Ureter (tissue), 1 donor: ENCODE measurements around the gene INHBA. TPM values are rescaled to one million over a fixed set of nuclear protein-coding genes. Genes with fewer than 3 reads are reported as not detected.

Experiments
- DNase-seq: peaks from one replicate; pipeline ENCODE4 v3.0.0-alpha.2; 2020; ENCODE audit warnings: low spot score
- total RNA-seq: library from RNA; stranded (reverse); gene quantifications from one replicate; pipeline ENCODE4 v1.2.4, GENCODE V29; 2023
- donor health status: DM: yes; HTN: yes; CAD: no.

Gene INHBA
- 2.9 TPM for total RNA-seq

- DNase-seq, result no peak
Measured at GRCh38 chr7:41702635-41703371, at the start of gene INHBA. Gene INHBA, minus strand, starts transcription at chr7:41703090. Its CDS starts 2,716 bp downstream, at chr7:41700374.

GRCh38 chr7:41752615-41753014 lies 49.7 kb upstream of the INHBA start:
- no peak for DNase-seq

GRCh38 chr7:41750661-41751540 lies 48.0 kb upstream of the INHBA start:
- no peak for DNase-seq

- no peak for DNase-seq
Measured at GRCh38 chr7:41747961-41748360, 45.1 kb upstream of the INHBA start.

GRCh38 chr7:41745451-41745850 lies 42.6 kb upstream of the INHBA start:
- DNase-seq, result no peak

GRCh38 chr7:41744161-41744560 lies 41.3 kb upstream of the INHBA start:
- DNase-seq, result no peak

- no peak for DNase-seq
Measured at GRCh38 chr7:41742401-41743020, 39.6 kb upstream of the INHBA start.

GRCh38 chr7:41738806-41739205 lies 35.9 kb upstream of the INHBA start:
- DNase-seq, result no peak

GRCh38 chr7:41738336-41738735 lies 35.4 kb upstream of the INHBA start:
- no peak for DNase-seq

- DNase-seq, result no peak
Measured at GRCh38 chr7:41735206-41735605, 32.3 kb upstream of the INHBA start.

- DNase-seq, result no peak
Measured at GRCh38 chr7:41732843-41733306, 30.0 kb upstream of the INHBA start.

- DNase-seq, result no peak
Measured at GRCh38 chr7:41732436-41732785, 29.5 kb upstream of the INHBA start.

- no peak for DNase-seq
Measured at GRCh38 chr7:41731493-41732435, 28.9 kb upstream of the INHBA start.

- DNase-seq, result no peak
Measured at GRCh38 chr7:41730668-41731067, 27.8 kb upstream of the INHBA start.

GRCh38 chr7:41730161-41730560 lies 27.3 kb upstream of the INHBA start:
- no peak for DNase-seq

- DNase-seq, result no peak
Measured at GRCh38 chr7:41729059-41729458, 26.2 kb upstream of the INHBA start.

- DNase-seq, result no peak
Measured at GRCh38 chr7:41725013-41725412, 22.1 kb upstream of the INHBA start.

GRCh38 chr7:41720886-41721285 lies 18.0 kb upstream of the INHBA start:
- no peak for DNase-seq

GRCh38 chr7:41720046-41720445 lies 17.2 kb upstream of the INHBA start:
- DNase-seq, result no peak

GRCh38 chr7:41716691-41717090 lies 13.8 kb upstream of the INHBA start:
- DNase-seq, result no peak

- DNase-seq, result no peak
Measured at GRCh38 chr7:41715000-41715399, 12.1 kb upstream of the INHBA start.
